PFSK-1 (cell line): ENCODE results near the gene MEGF11.

Experiments
- FOXP2 ChIP-seq: optimal IDR thresholded peaks from 2 replicates; pipeline ENCODE3; 2011; ENCODE audit warnings: borderline replicate concordance, control low read depth, inconsistent platforms; ENCODE audit not compliant: insufficient read depth; ENCODE audit errors: extremely low read length, extremely low read depth
- POLR2AphosphoS5 ChIP-seq: IDR thresholded peaks from 2 replicates; pipeline ENCODE4 v1.6.1; 2012; ENCODE audit warnings: low read depth, mild to moderate bottlenecking, control low read depth, low read length, moderate library complexity
- REST ChIP-seq, 2 experiments: IDR thresholded peaks; 2 replicates each; pipeline versions ENCODE4 v1.6.1 to v1.8.0; 2011 to 2012; ENCODE audit warnings: low read depth in 2 of 2, low read length in 2 of 2, control low read depth in 1 of 2, inconsistent platforms in 1 of 2, mild to moderate bottlenecking in 1 of 2, moderate library complexity in 1 of 2; ENCODE audit not compliant: insufficient read depth in 1 of 2
- SIN3A ChIP-seq: IDR thresholded peaks from 2 replicates; pipeline ENCODE4 v1.6.1; 2012; ENCODE audit warnings: mild to moderate bottlenecking, low read length, moderate library complexity, borderline replicate concordance; ENCODE audit not compliant: insufficient read depth
- TAF1 ChIP-seq: IDR thresholded peaks from 2 replicates; pipeline ENCODE4 v1.6.1; 2012; ENCODE audit warnings: low read length, control low read depth, borderline replicate concordance; ENCODE audit not compliant: insufficient read depth

Gene MEGF11

GRCh38 chr15:65938604-65939003, 314.9 kb downstream of the MEGF11 start:
- TF ChIP-seq SIN3A (no peak), REST (IDR thresholded peaks at IDR 0.05; ENCODE audit: insufficient read depth in 1 of 2, low read depth in 2 of 2, low read length in 2 of 2) (no peak), FOXP2 (no peak), TAF1 (no peak), POLR2AphosphoS5 (no peak)

GRCh38 chr15:65937476-65937875, 316.1 kb downstream of the MEGF11 start:
- TF ChIP-seq REST (IDR thresholded peaks at IDR 0.05; ENCODE audit: insufficient read depth in 1 of 2, low read depth in 2 of 2, low read length in 2 of 2) = no peak
- TF ChIP-seq TAF1 = no peak
- TF ChIP-seq SIN3A = no peak
- no peak for TF ChIP-seq FOXP2
- no peak for TF ChIP-seq POLR2AphosphoS5

GRCh38 chr15:65937054-65937453, 316.5 kb downstream of the MEGF11 start:
- TF ChIP-seq FOXP2 (no peak), POLR2AphosphoS5 (no peak), SIN3A (no peak), TAF1 (no peak), REST (IDR thresholded peaks at IDR 0.05; ENCODE audit: insufficient read depth in 1 of 2, low read depth in 2 of 2, low read length in 2 of 2) (no peak)

GRCh38 chr15:65936282-65936681, 317.3 kb downstream of the MEGF11 start:
- TF ChIP-seq FOXP2 (no peak), SIN3A (no peak), TAF1 (no peak), REST (IDR thresholded peaks at IDR 0.05; ENCODE audit: insufficient read depth in 1 of 2, low read depth in 2 of 2, low read length in 2 of 2) (no peak), POLR2AphosphoS5 (no peak)

- TF ChIP-seq REST (IDR thresholded peaks at IDR 0.05; ENCODE audit: insufficient read depth in 1 of 2, low read depth in 2 of 2, low read length in 2 of 2) = no peak
- no peak for TF ChIP-seq TAF1
- TF ChIP-seq FOXP2 = no peak
- no peak for TF ChIP-seq SIN3A
- no peak for TF ChIP-seq POLR2AphosphoS5
Measured at GRCh38 chr15:65935391-65935790, 318.2 kb downstream of the MEGF11 start.
